Loucy (cell line): Measurements from ENCODE around the gene HBQ1.
"Not testable (repeated sequence)": the region's sequence is repeated elsewhere in the genome, so short reads cannot be mapped to it uniquely, and the experiment has no call there.

Experiments used
- H2AFZ ChIP-seq: fragments of 200-600 bp; sonication (generic); 2 replicates; pipeline ENCODE4 v1.6.0; 2016; ENCODE audit warnings: antibody characterized with exemption, mild to moderate bottlenecking, low read length, moderate library complexity
- H3F3A ChIP-seq: fragments of 200-600 bp; 2 replicates; pipeline ENCODE4 v1.6.0; 2016; ENCODE audit warnings: antibody characterized with exemption, low read depth, mild to moderate bottlenecking
- H3K27me3 ChIP-seq: fragments of 200-600 bp; sonication (generic); 2 replicates; pipeline ENCODE4 v1.6.1; 2014; ENCODE audit warnings: low read length, mild to moderate bottlenecking; ENCODE audit not compliant: insufficient read depth, poor library complexity, severe bottlenecking
- H3K36me3 ChIP-seq: fragments of 200-600 bp; sonication (generic); 2 replicates; pipeline ENCODE4 v1.6.1; 2016; ENCODE audit warnings: low read length; ENCODE audit not compliant: insufficient read depth
- H3K4me1 ChIP-seq: fragments of 200-600 bp; sonication (generic); 2 replicates; pipeline ENCODE4 v1.5.1; 2014; ENCODE audit warnings: low read length, mild to moderate bottlenecking; ENCODE audit not compliant: insufficient read depth, poor library complexity, severe bottlenecking
- H3K4me2 ChIP-seq: fragments of 200-600 bp; sonication (generic); 2 replicates; pipeline ENCODE4 v1.6.0; 2014; ENCODE audit warnings: antibody characterized with exemption, low read length, low read depth, mild to moderate bottlenecking; ENCODE audit not compliant: poor library complexity, severe bottlenecking
- H3K4me3 ChIP-seq: fragments of 200-600 bp; sonication (generic); 2 replicates; pipeline ENCODE4 v1.5.1; 2014; ENCODE audit warnings: low read length, mild to moderate bottlenecking, mixed read lengths; ENCODE audit not compliant: poor library complexity, severe bottlenecking
- H3K79me2 ChIP-seq: fragments of 200-600 bp; sonication (generic); 2 replicates; pipeline ENCODE4 v1.6.1; 2014; ENCODE audit warnings: low read length; ENCODE audit not compliant: insufficient read depth
- H3K9ac ChIP-seq: fragments of 200-600 bp; sonication (generic); 2 replicates; pipeline ENCODE4 v1.6.0; 2014; ENCODE audit warnings: mild to moderate bottlenecking, low read depth, low read length, moderate library complexity; ENCODE audit not compliant: poor library complexity, severe bottlenecking
- H3K9me2 ChIP-seq: fragments of 200-600 bp; sonication (generic); replicated peaks from 2 replicates; pipeline ENCODE4 v1.6.1; 2016; ENCODE audit warnings: low read depth, low read length, mixed read lengths
- H3K9me3 ChIP-seq: fragments of 200-600 bp; sonication (generic); 2 replicates; pipeline ENCODE4 v1.6.1; 2014; ENCODE audit warnings: mild to moderate bottlenecking, antibody characterized with exemption, low read length, low read depth; ENCODE audit not compliant: insufficient read depth
- H4K20me1 ChIP-seq: fragments of 200-600 bp; sonication (generic); 2 replicates; pipeline ENCODE4 v1.6.0; 2014; ENCODE audit warnings: antibody characterized with exemption, low read length, mild to moderate bottlenecking; ENCODE audit not compliant: insufficient read depth, poor library complexity, severe bottlenecking
- CTCF ChIP-seq: fragments of 200-600 bp; sonication (generic); conservative IDR thresholded peaks from 2 replicates; pipeline ENCODE4 v1.5.1; 2014; ENCODE audit warnings: mild to moderate bottlenecking, antibody characterized with exemption, low read length
- EZH2phosphoT487 ChIP-seq: fragments of 200-600 bp; IDR thresholded peaks from 2 replicates; pipeline ENCODE4 v1.6.1; 2018; ENCODE audit warnings: antibody characterized with exemption, mild to moderate bottlenecking, moderate library complexity, borderline replicate concordance

Gene HBQ1

GRCh38 chr16:170788-171187 lies 9.5 kb upstream of the HBQ1 start:
- Histone ChIP-seq H3F3A (no peaks in the 10 kb centered on the region), H3K27me3 (no peaks in the 10 kb centered on the region), H3K36me3 (no peaks in the 10 kb centered on the region), H3K4me2 (no peak overlapping the region), H3K9me2 (no peaks in the 10 kb centered on the region), H3K4me3 (no peak overlapping the region), H3K9me3 (no peaks in the 10 kb centered on the region), H2AFZ (no peak overlapping the region), H3K79me2 (no peaks in the 10 kb centered on the region), H4K20me1 (no peaks in the 10 kb centered on the region), H3K4me1 (peaks cover 8% of the 10 kb centered on the region), H3K9ac (no peak overlapping the region)
- no peak for TF ChIP-seq CTCF
- TF ChIP-seq EZH2phosphoT487: no peak

DNA sequence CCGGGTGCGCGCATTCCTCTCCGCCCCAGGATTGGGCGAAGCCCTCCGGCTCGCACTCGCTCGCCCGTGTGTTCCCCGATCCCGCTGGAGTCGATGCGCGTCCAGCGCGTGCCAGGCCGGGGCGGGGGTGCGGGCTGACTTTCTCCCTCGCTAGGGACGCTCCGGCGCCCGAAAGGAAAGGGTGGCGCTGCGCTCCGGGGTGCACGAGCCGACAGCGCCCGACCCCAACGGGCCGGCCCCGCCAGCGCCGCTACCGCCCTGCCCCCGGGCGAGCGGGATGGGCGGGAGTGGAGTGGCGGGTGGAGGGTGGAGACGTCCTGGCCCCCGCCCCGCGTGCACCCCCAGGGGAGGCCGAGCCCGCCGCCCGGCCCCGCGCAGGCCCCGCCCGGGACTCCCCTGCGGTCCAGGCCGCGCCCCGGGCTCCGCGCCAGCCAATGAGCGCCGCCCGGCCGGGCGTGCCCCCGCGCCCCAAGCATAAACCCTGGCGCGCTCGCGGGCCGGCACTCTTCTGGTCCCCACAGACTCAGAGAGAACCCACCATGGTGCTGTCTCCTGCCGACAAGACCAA lies 7.8 kb upstream of the HBQ1 start, which contains the start of gene HBA2:
Gene HBA2, plus strand, starts transcription at position 503 of the 568 bp plus-strand sequence. Its CDS starts 37 bp downstream, at position 540.
- H4K20me1 ChIP-seq, H3F3A ChIP-seq, H3K79me2 ChIP-seq, H2AFZ ChIP-seq, H3K4me1 ChIP-seq, H3K9me2 ChIP-seq, H3K9me3 ChIP-seq, H3K9ac ChIP-seq, H3K4me3 ChIP-seq, H3K4me2 ChIP-seq, H3K36me3 ChIP-seq, H3K27me3 ChIP-seq: not testable (repeated sequence)

DNA sequence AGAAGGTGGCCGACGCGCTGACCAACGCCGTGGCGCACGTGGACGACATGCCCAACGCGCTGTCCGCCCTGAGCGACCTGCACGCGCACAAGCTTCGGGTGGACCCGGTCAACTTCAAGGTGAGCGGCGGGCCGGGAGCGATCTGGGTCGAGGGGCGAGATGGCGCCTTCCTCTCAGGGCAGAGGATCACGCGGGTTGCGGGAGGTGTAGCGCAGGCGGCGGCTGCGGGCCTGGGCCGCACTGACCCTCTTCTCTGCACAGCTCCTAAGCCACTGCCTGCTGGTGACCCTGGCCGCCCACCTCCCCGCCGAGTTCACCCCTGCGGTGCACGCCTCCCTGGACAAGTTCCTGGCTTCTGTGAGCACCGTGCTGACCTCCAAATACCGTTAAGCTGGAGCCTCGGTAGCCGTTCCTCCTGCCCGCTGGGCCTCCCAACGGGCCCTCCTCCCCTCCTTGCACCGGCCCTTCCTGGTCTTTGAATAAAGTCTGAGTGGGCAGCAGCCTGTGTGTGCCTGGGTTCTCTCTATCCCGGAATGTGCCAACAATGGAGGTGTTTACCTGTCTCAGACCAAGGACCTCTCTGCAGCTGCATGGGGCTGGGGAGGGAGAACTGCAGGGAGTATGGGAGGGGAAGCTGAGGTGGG lies 6.9 kb upstream of the HBQ1 start:
- H3K9me3 ChIP-seq, H4K20me1 ChIP-seq, H3F3A ChIP-seq, H3K9me2 ChIP-seq, H3K4me1 ChIP-seq, H3K79me2 ChIP-seq, H3K4me2 ChIP-seq, H3K36me3 ChIP-seq, H3K9ac ChIP-seq, H2AFZ ChIP-seq, H3K4me3 ChIP-seq, H3K27me3 ChIP-seq: not testable (repeated sequence)

GRCh38 chr16:173928-174769 lies 6.1 kb upstream of the HBQ1 start:
- H2AFZ ChIP-seq, H3K9me2 ChIP-seq, H3K79me2 ChIP-seq, H3K4me1 ChIP-seq, H3K27me3 ChIP-seq, H3K9me3 ChIP-seq, H3K9ac ChIP-seq, H3F3A ChIP-seq, H3K4me3 ChIP-seq, H3K36me3 ChIP-seq, H4K20me1 ChIP-seq, H3K4me2 ChIP-seq: not testable (repeated sequence)
